SK-N-SH treated with all-trans-retinoic acid at 6 μM for 48 hours (cell line): ENCODE results near the gene CCNB2.

Source experiments
- ARNTL ChIP-seq: fragments of 450-650 bp; formaldehyde crosslinking; IDR thresholded peaks from 2 replicates; pipeline ENCODE4 v1.5.0; 2020; ENCODE audit warnings: low read depth, mild to moderate bottlenecking, moderate library complexity, borderline replicate concordance
- BACH2 ChIP-seq: fragments of 250-450 bp; sonication (Bioruptor Pico); IDR thresholded peaks from 2 replicates; pipeline ENCODE4 v1.9.0; 2021; ENCODE audit warnings: mild to moderate bottlenecking, borderline replicate concordance
- CSDC2 ChIP-seq: fragments of 250-450 bp; sonication (Bioruptor Pico); IDR thresholded peaks from 2 replicates; pipeline ENCODE4 v1.5.0; 2020; ENCODE audit warnings: mild to moderate bottlenecking, moderate library complexity
- ISL1 ChIP-seq: fragments of 250-450 bp; sonication (Bioruptor Pico); IDR thresholded peaks from 2 replicates; pipeline ENCODE4 v2.1.2; 2022; ENCODE audit warnings: mild to moderate bottlenecking, moderate library complexity
- OSR1 ChIP-seq: fragments of 250-450 bp; sonication (Bioruptor Pico); IDR thresholded peaks from 2 replicates; pipeline ENCODE4 v1.8.0; 2022; ENCODE audit warnings: moderate library complexity, mild to moderate bottlenecking, inconsistent platforms
- PATZ1 ChIP-seq: fragments of 250-450 bp; sonication (Bioruptor Pico); IDR thresholded peaks from 2 replicates; pipeline ENCODE4 v1.8.0; 2020; ENCODE audit warnings: mild to moderate bottlenecking, moderate library complexity, borderline replicate concordance
- RARB ChIP-seq: fragments of 250-450 bp; sonication (Bioruptor Pico); IDR thresholded peaks from 2 replicates; pipeline ENCODE4 v1.8.0; 2021; ENCODE audit warnings: mild to moderate bottlenecking, moderate library complexity
- SNAI2 ChIP-seq: fragments of 250-450 bp; sonication (Bioruptor Pico); IDR thresholded peaks from 2 replicates; pipeline ENCODE4 v1.5.0; 2020; ENCODE audit warnings: mild to moderate bottlenecking, moderate library complexity
- TCF4 ChIP-seq: fragments of 250-450 bp; sonication (Bioruptor Pico); IDR thresholded peaks from 2 replicates; pipeline ENCODE4 v1.8.0; 2021; ENCODE audit warnings: mild to moderate bottlenecking, moderate library complexity, borderline replicate concordance
- TOX ChIP-seq: fragments of 250-450 bp; sonication (Bioruptor Pico); IDR thresholded peaks from 2 replicates; pipeline ENCODE4 v1.8.0; 2021; ENCODE audit warnings: mild to moderate bottlenecking, moderate library complexity, borderline replicate concordance
- ZFP30 ChIP-seq: fragments of 450-650 bp; formaldehyde crosslinking; IDR thresholded peaks from 2 replicates; pipeline ENCODE4 v1.5.0; 2022; ENCODE audit warnings: mild to moderate bottlenecking, moderate library complexity

GRCh38 chr15:59115047-59115446 is 10.1 kb downstream of the CCNB2 start:
- TF ChIP-seq PATZ1 (no peak), TOX (no peak), ARNTL (no peak), ZFP30 (no peak), SNAI2 (CRISPR knock-in tag) (no peak), OSR1 (CRISPR knock-in tag) (no peak), TCF4 (CRISPR knock-in tag) (no peak), RARB (CRISPR knock-in tag) (no peak), CSDC2 (CRISPR knock-in tag) (no peak), BACH2 (CRISPR knock-in tag) (no peak), ISL1 (no peak)
